Endothelial cell of coronary artery (primary cell): Measurements from ENCODE around the gene LAG3. TPM values are rescaled to one million over a fixed set of nuclear protein-coding genes. Genes with fewer than 3 reads are reported as not detected.

Source experiments
- total RNA-seq: library from RNA; depleted of rRNA; stranded (reverse); fragments of >200 nt; gene quantifications from 2 replicates; pipeline ENCODE4 v1.2.3, GENCODE V29; 2014

Gene LAG3
- total RNA-seq = under 0.01 and 0.09 TPM in 2 replicates

GRCh38 chr12:6772331-6772695, at the start of gene LAG3:
Gene LAG3 (plus strand): TSS chr12:6772520. CDS start chr12:6772853, 333 bp downstream.

DNA sequence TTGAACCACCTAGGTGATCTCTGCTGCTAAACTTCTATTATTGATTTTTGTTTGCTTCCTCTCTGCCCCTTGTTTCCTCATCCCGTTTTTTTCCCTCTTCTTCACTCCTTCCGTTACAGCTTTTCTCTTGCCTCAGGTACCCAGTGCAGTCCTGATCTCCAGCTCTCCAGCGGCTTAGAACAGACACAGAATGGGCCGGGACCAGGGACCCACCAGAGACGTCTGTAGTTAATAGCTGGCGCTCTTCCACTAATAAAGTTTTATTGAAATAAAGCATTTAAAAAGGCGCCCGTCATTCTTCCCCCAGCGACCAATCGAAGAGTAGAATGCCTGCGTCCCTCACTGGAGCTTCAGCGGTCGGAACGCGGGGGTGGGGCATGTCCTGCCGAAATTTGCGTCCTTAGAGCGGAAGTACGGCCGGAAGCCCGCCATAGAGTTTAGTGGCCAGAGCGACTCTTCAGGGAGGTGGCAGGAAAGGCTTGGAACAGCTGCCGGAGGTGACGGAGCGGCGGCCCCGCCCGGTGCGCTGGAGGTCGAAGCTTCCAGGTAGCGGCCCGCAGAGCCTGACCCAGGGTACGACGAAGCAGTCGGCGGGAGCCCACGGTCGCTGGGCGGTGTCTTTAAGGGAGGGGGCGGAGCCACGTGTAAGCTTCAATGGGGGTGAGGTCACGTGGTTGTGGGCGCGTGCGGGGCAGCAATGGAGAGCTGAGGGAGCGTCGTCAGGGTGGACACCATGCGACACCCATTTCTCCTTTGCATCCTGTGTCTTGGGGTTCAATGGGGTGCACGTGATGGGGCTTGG, 48.5 kb upstream of the LAG3 start, which contains the start of gene COPS7A:
Gene COPS7A, plus strand, starts transcription at position 440 of the 802 bp plus-strand sequence. CDS start 611 bp downstream, outside the sequence.

GRCh38 chr12:6752921-6753771, 19.2 kb upstream of the LAG3 start, which contains the start of gene MLF2:
Gene MLF2 (minus strand): TSS chr12:6753141. CDS start chr12:6752334, 807 bp downstream.

GRCh38 chr12:6765634-6766581, 6.4 kb upstream of the LAG3 start, which contains the start of gene PTMS:
Gene PTMS (plus strand): TSS chr12:6766363. CDS start chr12:6766706, 343 bp downstream.

DNA sequence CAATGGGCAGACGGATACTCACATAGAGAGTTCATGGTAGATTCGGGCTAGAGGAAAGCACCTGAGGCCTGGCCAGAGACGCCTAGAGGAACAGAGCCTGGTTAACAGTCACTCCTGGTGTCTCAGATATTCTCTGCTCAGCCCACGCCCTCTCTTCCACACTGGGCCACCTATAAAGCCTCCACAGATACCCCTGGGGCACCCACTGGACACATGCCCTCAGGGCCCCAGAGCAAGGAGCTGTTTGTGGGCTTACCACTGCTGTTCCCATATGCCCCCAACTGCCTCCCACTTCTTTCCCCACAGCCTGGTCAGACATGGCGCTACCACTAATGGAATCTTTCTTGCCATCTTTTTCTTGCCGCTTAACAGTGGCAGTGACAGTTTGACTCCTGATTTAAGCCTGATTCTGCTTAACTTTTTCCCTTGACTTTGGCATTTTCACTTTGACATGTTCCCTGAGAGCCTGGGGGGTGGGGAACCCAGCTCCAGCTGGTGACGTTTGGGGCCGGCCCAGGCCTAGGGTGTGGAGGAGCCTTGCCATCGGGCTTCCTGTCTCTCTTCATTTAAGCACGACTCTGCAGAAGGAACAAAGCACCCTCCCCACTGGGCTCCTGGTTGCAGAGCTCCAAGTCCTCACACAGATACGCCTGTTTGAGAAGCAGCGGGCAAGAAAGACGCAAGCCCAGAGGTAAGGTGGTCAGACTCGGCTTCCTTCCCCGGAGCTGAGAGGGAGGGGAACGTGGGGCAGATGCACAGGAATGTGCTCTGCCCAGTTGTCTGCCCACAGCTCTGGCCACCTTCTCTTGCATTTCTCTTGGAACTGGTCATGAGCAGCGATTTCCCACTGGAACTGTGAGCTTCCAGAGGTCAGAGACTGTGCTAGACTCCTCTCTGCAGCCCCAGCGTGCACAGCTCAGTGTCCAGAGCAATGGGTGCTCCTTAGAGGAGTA, 16.9 kb downstream of the LAG3 start, which contains the start of gene CD4:
Gene CD4, plus strand, starts transcription at position 557 of the 953 bp plus-strand sequence. CDS start 10,611 bp downstream, outside the sequence.

GRCh38 chr12:6821591-6822425, 49.5 kb downstream of the LAG3 start, which contains the start of gene GPR162:
Gene GPR162 (plus strand): TSS chr12:6821821. CDS start chr12:6823899, 2,078 bp downstream.

Other genes with a start within 250 kb of the LAG3 start
- 7,040 and 7,691 TPM in 2 replicates for gene GAPDH, start 238.0 kb upstream of the LAG3 start, total RNA-seq
- 7.9 and 9.7 TPM in 2 replicates for gene IFFO1, start 216.5 kb upstream of the LAG3 start, total RNA-seq
- gene NOP2, start 204.2 kb upstream of the LAG3 start, total RNA-seq = 21.1 and 24.8 TPM in 2 replicates
- gene CHD4, start 165.1 kb upstream of the LAG3 start, total RNA-seq = 201 and 205 TPM in 2 replicates
- gene LPAR5, start 136.6 kb upstream of the LAG3 start, total RNA-seq = not detected in 2 replicates
- 0.27 and 0.28 TPM in 2 replicates for gene ACRBP, start 125.1 kb upstream of the LAG3 start, total RNA-seq
- gene ING4, start 109.4 kb upstream of the LAG3 start, total RNA-seq = 32.6 and 35.5 TPM in 2 replicates
- gene ZNF384, start 83.1 kb upstream of the LAG3 start, total RNA-seq = 9.0 and 12.4 TPM in 2 replicates
- under 0.01 TPM in 1 of 2 replicates, not detected in the other for gene PIANP, start 71.7 kb upstream of the LAG3 start, total RNA-seq
- gene COPS7A, start 48.5 kb upstream of the LAG3 start, total RNA-seq = 41.5 and 63.7 TPM in 2 replicates
- 78.1 and 83.2 TPM in 2 replicates for gene MLF2, start 19.4 kb upstream of the LAG3 start, total RNA-seq
- 78.6 and 93.1 TPM in 2 replicates for gene PTMS, start 6.2 kb upstream of the LAG3 start, total RNA-seq
- gene CD4, start 17.0 kb downstream of the LAG3 start, total RNA-seq = 0.09 TPM in 1 of 2 replicates, not detected in the other
- 6.4 and 10.2 TPM in 2 replicates for gene GPR162, start 49.3 kb downstream of the LAG3 start, total RNA-seq
- 57.4 and 81.5 TPM in 2 replicates for gene P3H3, start 55.9 kb downstream of the LAG3 start, total RNA-seq
- gene GNB3, start 68.4 kb downstream of the LAG3 start, total RNA-seq = 1.3 and 1.5 TPM in 2 replicates
- gene CDCA3, start 78.8 kb downstream of the LAG3 start, total RNA-seq = 5.0 and 14.8 TPM in 2 replicates
- 82.9 and 94.1 TPM in 2 replicates for gene USP5, start 79.6 kb downstream of the LAG3 start, total RNA-seq
- 1,012 and 1,804 TPM in 2 replicates for gene TPI1, start 95.0 kb downstream of the LAG3 start, total RNA-seq
- gene SPSB2, start 100.8 kb downstream of the LAG3 start, total RNA-seq = 3.2 and 3.5 TPM in 2 replicates
- gene LRRC23, start 132.3 kb downstream of the LAG3 start, total RNA-seq = 3.0 and 7.5 TPM in 2 replicates
- 5.6 and 33.4 TPM in 2 replicates for gene ENO2, start 142.1 kb downstream of the LAG3 start, total RNA-seq
- gene ATN1, start 155.4 kb downstream of the LAG3 start, total RNA-seq = 8.1 and 15.3 TPM in 2 replicates
- gene RNU7-1, start 171.3 kb downstream of the LAG3 start, total RNA-seq = not detected in 2 replicates
- gene C12orf57, start 171.5 kb downstream of the LAG3 start, total RNA-seq = 115 and 143 TPM in 2 replicates
- gene PTPN6, start 178.8 kb downstream of the LAG3 start, total RNA-seq = 0.09 and 0.19 TPM in 2 replicates
- 143 and 181 TPM in 2 replicates for gene PHB2, start 198.1 kb downstream of the LAG3 start, total RNA-seq
- 37.2 and 38.7 TPM in 2 replicates for gene EMG1, start 198.4 kb downstream of the LAG3 start, total RNA-seq
- gene LPCAT3, start 246.0 kb downstream of the LAG3 start, total RNA-seq = 4.5 and 5.4 TPM in 2 replicates